Large intestine (tissue), 3 donors: Measurements from ENCODE around the gene POLR3E. TPM values are rescaled to one million over a fixed set of nuclear protein-coding genes. Genes with fewer than 3 reads are reported as not detected.

Source experiments
- DNase-seq, 2 donors: peaks; one replicate each; pipeline versions ENCODE4 v3.0.0 to v3.0.0-alpha.2; 2013
- H3K27ac ChIP-seq: one replicate; pipeline ENCODE4 v1.5.1; 2013; ENCODE audit warnings: low read length
- H3K27me3 ChIP-seq: 2 replicates; pipeline ENCODE4 v1.6.1; 2013; ENCODE audit warnings: low read length; ENCODE audit not compliant: control insufficient read depth, insufficient read depth
- H3K36me3 ChIP-seq: 2 replicates; pipeline ENCODE4 v1.6.1; 2013; ENCODE audit warnings: low read length; ENCODE audit not compliant: control insufficient read depth, insufficient read depth
- H3K4me1 ChIP-seq: one replicate; pipeline ENCODE4 v1.6.1; 2013; ENCODE audit warnings: low read length; ENCODE audit not compliant: control insufficient read depth, insufficient read depth
- H3K4me3 ChIP-seq: one replicate; pipeline ENCODE4 v1.5.1; 2013; ENCODE audit warnings: low read length
- H3K9me3 ChIP-seq: one replicate; pipeline ENCODE4 v1.6.1; 2013; ENCODE audit warnings: mild to moderate bottlenecking, low read depth, low read length, moderate library complexity; ENCODE audit not compliant: control insufficient read depth
- WGBS: methylation state at CpG from one replicate; pipeline ENCODE4 v1.1.5; 2013; ENCODE audit warnings: low lambda C conversion rate; ENCODE audit not compliant: insufficient coverage; 5-methylcytosine and 5-hydroxymethylcytosine counted together
- polyA plus RNA-seq: library from polyadenylated mRNA; unstranded; fragments of 120-200 nt; gene quantifications from one replicate; pipeline ENCODE4 v1.2.1, GENCODE V29; 2013

The POLR3E gene
- polyA plus RNA-seq, 1 donor, result 54.8 TPM

DNA sequence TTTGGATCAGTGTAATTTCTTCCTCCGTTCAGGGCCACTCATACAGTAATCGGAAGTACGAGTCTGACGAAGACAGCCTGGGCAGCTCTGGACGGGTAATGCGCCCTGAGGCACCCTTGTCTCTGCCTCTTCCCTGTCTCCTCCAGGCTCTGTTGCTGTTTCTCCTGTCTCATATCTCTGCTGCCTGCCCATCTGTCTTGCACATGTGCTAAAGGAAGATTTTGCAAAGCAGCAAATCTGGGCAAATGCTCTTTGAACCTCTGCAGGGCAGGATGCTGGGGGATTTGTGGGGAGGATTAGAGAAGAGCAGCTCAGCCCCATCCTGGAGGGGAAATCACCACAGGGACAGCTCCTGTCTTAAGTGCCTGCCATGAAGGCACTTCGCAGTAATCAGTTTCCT, 32.4 kb upstream of the POLR3E start:
- Histone ChIP-seq H3K27ac (no peak overlapping the region), H3K27me3 (no peaks in the 10 kb centered on the region), H3K4me3 (no peak overlapping the region), H3K36me3 (peaks cover 66% of the 10 kb centered on the region), H3K9me3 (peaks cover 5% of the 10 kb centered on the region), H3K4me1 (no peaks in the 10 kb centered on the region)
- no CpG with 5 or more reads among the region's 7 CpGs for WGBS
- DNase-seq, result no peak

- H3K27me3 ChIP-seq, result no peaks in the 10 kb centered on the region
- no peaks in the 10 kb centered on the region for H3K4me1 ChIP-seq
- DNase-seq, result no peak
- no CpG with 5 or more reads among the region's 5 CpGs for WGBS
- H3K4me3 ChIP-seq, result no peak overlapping the region
- H3K36me3 ChIP-seq, result peaks cover 65% of the 10 kb centered on the region
- no peak overlapping the region for H3K27ac ChIP-seq
- H3K9me3 ChIP-seq, result peaks cover under 1% of the 10 kb centered on the region
Observed at GRCh38 chr16:22265351-22265750, 31.9 kb upstream of the POLR3E start.

DNA sequence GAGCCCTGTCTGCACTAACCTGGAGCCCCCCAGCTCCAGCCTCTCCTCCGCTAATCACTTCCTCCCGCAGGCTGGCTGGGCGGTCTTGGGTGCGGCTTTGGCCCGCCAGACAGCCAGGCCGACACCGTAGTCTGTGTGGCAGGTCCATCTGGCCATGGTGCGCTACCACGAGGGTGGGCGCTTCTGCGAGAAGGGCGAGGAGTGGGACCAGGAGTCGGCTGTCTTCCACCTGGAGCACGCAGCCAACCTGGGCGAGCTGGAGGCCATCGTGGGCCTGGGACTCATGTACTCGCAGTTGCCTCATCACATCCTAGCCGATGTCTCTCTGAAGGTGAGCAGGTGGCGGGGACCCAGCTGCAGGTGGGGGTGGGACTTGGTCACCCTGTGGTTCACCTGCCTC, 30.7 kb upstream of the POLR3E start:
- no peak overlapping the region for H3K4me3 ChIP-seq
- no peak for DNase-seq
- no CpG with 5 or more reads among the region's 19 CpGs for WGBS
- no peaks in the 10 kb centered on the region for H3K27me3 ChIP-seq
- no peaks in the 10 kb centered on the region for H3K4me1 ChIP-seq
- peaks cover 61% of the 10 kb centered on the region for H3K36me3 ChIP-seq
- H3K27ac ChIP-seq, result no peak overlapping the region
- no peaks in the 10 kb centered on the region for H3K9me3 ChIP-seq

DNA sequence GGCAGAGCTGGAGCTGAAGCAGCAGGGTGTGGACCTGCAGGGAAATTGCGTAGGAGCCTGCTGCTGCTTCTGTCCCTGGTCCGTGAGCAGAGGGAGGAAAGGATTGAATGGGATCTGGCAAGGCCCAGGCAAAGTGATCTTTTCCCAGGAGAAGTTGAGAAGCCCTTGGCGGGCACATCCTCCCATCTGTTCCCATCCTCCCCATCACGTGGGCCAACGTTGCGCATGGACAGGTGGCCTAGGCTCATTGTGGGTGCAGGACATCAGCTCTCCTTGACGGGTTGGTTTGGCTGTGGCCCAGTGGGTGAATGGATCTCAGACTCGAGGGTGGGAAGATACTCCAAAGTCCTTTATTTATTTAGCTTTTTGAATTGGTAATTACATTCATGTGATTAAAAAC, 29.4 kb upstream of the POLR3E start:
- H3K27ac ChIP-seq, result no peak overlapping the region
- no peak overlapping the region for H3K4me3 ChIP-seq
- peaks cover 64% of the 10 kb centered on the region for H3K36me3 ChIP-seq
- 80% methylated on average over 1 of the region's 8 CpGs for WGBS
- H3K27me3 ChIP-seq, result no peaks in the 10 kb centered on the region
- DNase-seq, result no peak
- no peaks in the 10 kb centered on the region for H3K9me3 ChIP-seq
- no peaks in the 10 kb centered on the region for H3K4me1 ChIP-seq

GRCh38 chr16:22270525-22270924, 26.7 kb upstream of the POLR3E start:
- H3K4me3 ChIP-seq, result no peak overlapping the region
- 90% methylated on average over 2 of the region's 3 CpGs for WGBS
- no peaks in the 10 kb centered on the region for H3K27me3 ChIP-seq
- H3K9me3 ChIP-seq, result no peaks in the 10 kb centered on the region
- H3K36me3 ChIP-seq, result peaks cover 72% of the 10 kb centered on the region
- no peak for DNase-seq
- H3K4me1 ChIP-seq, result no peaks in the 10 kb centered on the region
- no peak overlapping the region for H3K27ac ChIP-seq

GRCh38 chr16:22272870-22273650, 24.1 kb upstream of the POLR3E start:
- Histone ChIP-seq H3K27me3 (no peaks in the 10 kb centered on the region), H3K4me3 (no peak overlapping the region), H3K36me3 (peaks cover 65% of the 10 kb centered on the region), H3K9me3 (no peaks in the 10 kb centered on the region), H3K4me1 (no peaks in the 10 kb centered on the region), H3K27ac (no peak overlapping the region)
- no CpG with 5 or more reads among the region's 8 CpGs for WGBS
- no peak for DNase-seq

DNA sequence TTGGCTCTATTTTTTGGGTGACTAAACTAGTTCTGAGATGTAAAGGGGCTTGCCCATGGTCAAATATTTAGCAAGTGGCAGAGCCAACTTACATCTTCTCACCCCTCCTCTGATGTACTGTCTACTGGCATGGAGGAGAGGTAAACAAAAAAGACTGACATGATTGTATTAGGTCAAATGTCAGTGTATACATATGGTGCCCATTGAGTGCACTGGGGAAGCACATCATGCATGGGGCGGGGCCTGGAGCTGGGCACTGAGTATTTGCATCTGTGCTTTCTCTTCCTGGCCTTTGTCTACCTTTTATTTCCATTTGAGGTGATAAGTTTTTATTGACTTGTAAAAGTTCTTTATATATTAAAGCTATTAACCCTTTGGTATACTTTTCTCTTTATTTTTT, 22.3 kb upstream of the POLR3E start:
- Histone ChIP-seq H3K27ac (no peak overlapping the region), H3K36me3 (peaks cover 64% of the 10 kb centered on the region), H3K9me3 (no peaks in the 10 kb centered on the region), H3K4me3 (no peak overlapping the region), H3K4me1 (no peaks in the 10 kb centered on the region), H3K27me3 (no peaks in the 10 kb centered on the region)
- no CpG with 5 or more reads among the region's 1 CpG for WGBS
- DNase-seq, result no peak

- Histone ChIP-seq H3K36me3 (peaks cover 60% of the 10 kb centered on the region), H3K4me1 (no peaks in the 10 kb centered on the region), H3K4me3 (no peak overlapping the region), H3K9me3 (no peaks in the 10 kb centered on the region), H3K27me3 (no peaks in the 10 kb centered on the region), H3K27ac (no peak overlapping the region)
- WGBS, result 80% methylated on average over 1 of the region's 16 CpGs
- DNase-seq, result no peak
Observed at GRCh38 chr16:22278441-22279230, 18.6 kb upstream of the POLR3E start.

DNA sequence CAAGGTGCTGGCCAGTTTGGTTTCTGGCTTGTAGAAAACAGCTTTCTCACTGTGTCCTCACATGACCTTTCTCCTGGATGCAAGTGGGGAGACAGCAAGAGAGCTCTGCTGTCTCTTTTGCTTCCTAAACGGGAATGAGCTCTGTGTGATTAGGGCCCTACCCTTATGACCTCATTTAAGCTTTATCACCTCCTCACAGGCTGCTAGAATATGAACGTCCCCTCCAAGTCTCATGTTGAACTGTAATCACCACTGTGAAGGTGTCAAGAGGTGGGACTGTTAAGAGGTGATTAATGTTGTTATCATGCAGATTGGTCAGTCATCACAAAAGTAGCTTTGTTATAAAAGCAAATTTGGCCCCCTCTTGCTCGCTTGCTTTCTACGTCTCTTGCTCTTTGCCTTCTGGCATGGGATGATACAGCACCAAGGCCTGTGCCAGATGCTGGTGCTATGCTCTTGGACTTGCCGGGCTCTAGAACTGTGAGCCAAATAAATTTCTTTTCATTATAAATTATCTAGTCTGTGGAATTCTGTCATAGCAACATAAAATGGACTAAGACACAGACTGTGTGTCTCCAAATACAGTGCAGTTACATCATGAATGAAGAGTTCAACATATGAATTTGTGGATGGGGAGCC, 14.8 kb upstream of the POLR3E start:
- Histone ChIP-seq H3K4me1 (no peaks in the 10 kb centered on the region), H3K9me3 (no peaks in the 10 kb centered on the region), H3K36me3 (peaks cover 58% of the 10 kb centered on the region), H3K27me3 (no peaks in the 10 kb centered on the region), H3K27ac (no peak overlapping the region), H3K4me3 (no peak overlapping the region)
- no peak for DNase-seq
- 100% methylated on average over 1 of the region's 5 CpGs for WGBS

GRCh38 chr16:22284637-22285036, 12.6 kb upstream of the POLR3E start:
- Histone ChIP-seq H3K27ac (no peak overlapping the region), H3K9me3 (no peaks in the 10 kb centered on the region), H3K36me3 (peaks cover 47% of the 10 kb centered on the region), H3K4me3 (no peak overlapping the region), H3K27me3 (no peaks in the 10 kb centered on the region), H3K4me1 (no peaks in the 10 kb centered on the region)
- 100% methylated on average over 1 of the region's 9 CpGs for WGBS
- no peak for DNase-seq
